ENCODE results near the gene ZNF641.
"Not testable (repeated sequence)": the region's sequence is repeated elsewhere in the genome, so short reads cannot be mapped to it uniquely, and the experiment has no call there.

The ZNF641 gene

GRCh38 chr12:48334808-48335207 is 15.9 kb downstream of the ZNF641 start:
- DNase-seq (ENCODE audit: low read depth): no peak

GRCh38 chr12:48333680-48334079 is 17.0 kb downstream of the ZNF641 start:
- DNase-seq (ENCODE audit: low read depth): not testable (repeated sequence)

DNA sequence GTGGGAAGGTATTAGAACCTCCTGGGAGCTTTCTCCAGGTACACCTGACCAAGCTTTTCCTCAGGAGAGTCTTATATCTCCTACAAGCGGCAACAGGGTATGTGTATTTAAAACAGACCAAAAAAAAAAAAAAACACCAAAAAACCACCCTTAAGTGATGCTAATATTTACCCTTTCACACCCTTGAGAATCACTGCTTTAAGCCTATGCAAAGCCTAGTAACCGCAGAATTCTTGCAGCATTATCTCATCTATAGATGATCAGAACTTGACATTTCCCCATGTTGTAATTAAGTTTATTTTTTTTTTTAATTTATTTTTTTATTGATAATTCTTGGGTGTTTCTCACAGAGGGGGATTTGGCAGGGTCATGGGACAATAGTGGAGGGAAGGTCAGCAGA is 19.3 kb downstream of the ZNF641 start:
- DNase-seq (ENCODE audit: low read depth): no peak

GRCh38 chr12:48329199-48329939 is 21.4 kb downstream of the ZNF641 start:
- no peak for DNase-seq (ENCODE audit: low read depth)

DNA sequence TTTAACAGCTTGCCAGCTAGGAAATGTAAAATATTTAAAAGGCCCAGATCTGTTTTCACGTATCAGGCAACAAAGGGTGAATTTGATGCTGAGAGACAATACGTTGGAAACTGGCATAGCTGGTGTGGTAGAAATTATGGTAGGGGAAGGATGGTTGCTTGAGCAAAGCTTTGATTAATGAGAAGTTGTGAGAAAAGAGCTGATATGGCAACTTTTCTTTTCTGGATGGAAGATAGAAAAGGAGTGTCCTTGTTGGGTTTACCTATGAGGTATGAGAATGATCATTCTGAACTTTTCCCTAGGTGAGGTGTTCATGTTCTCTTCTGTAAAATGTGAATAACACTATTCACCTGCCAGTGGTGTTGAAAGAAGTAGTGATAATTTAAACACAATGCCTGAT is 34.2 kb downstream of the ZNF641 start:
- DNase-seq (ENCODE audit: low read depth): no peak

DNA sequence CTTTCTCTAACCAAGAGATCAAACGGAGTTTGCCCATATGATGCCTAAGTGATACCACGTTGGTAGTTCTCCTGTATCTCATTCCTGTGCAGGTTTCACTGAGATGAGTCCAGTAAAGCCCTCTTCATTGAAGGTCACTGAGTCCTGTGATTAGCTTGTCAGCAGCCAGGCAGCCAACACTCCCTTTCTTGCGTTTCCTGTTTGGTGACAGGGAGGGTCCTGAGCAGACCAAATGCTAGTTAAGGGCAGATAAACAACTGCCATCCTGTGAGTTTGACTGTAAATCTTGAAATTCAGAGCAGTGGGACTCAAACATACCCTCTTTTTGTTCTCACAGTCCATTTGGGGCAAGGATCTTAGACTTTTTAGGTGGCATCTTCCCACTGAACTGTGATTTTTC is 39.4 kb downstream of the ZNF641 start:
- no peak for DNase-seq (ENCODE audit: low read depth)

DNA sequence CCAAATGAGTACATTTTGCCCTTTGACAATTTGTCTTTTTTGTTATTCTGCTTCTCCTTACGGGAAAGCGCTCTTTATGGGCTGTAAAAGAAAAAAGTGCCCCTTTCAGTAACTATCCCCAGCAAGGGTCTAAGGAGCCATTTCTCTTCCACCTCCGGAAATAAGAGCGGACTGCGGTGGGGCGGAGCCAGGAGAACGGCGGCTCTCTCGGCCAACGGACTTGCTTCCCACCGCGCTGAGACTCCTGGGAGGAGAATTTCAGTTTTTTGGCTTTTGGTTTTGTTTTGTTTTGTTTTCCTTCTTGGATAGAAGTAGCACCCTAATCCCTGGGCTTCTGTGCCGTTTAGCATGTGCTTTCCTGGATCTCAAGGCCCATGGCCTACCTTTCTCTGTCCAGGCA is 43.5 kb downstream of the ZNF641 start:
- no peak for DNase-seq (ENCODE audit: low read depth)

- DNase-seq (ENCODE audit: low read depth): no peak
Measured at GRCh38 chr12:48305190-48305589, 45.5 kb downstream of the ZNF641 start.

DNA sequence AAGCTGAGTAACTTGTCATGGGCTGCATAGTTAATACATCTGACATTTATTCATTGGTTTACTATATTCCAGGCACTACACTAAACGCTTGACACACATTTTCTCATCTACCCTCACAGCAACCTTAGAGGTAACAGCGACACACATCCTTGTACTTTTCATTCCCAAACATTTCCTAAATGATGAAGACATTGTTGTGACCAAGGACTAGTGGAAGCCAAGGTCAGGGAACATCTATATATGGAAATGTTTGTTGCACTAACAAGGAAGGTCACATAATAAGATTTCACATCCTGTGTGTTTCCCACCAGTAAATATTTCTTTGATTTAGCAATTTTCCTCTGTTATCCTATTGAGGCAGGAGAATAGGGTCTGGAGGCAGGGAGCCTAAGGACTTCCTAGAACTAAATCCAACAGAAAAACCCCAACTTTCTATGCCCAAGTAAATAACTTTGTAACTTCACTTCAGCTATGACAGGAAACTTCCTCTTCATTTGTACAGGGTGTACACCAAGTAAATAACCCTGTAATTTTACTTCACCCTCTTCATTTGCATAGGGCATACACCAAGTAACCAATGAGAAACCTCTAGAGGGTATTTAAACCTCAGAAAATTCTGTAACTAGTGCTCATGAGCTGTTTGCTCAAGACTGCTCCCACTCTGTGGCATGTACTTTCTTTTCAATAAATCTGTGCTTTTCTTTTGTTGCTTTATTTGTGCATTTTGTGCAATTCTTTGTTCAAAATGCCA is 48.4 kb downstream of the ZNF641 start:
- no peak for DNase-seq (ENCODE audit: low read depth)

DNA sequence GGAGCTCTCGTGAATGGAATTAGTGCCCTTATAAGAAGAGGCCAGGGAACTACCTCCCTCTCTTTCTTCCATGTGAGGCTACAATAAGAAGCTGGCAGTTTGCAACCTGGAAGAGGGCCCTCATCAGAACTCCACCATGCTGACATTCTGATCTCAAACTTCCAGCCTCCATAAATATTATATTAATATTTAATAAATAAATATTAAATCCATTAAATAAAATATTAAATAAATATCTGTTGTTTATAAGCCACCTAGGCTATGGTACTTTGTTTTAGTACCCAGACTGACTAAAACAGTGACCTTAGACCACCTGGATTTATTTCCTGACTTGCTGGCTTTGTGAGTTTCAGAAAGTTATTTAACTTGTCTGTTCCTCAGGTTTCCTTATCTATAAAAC is 49.9 kb downstream of the ZNF641 start:
- DNase-seq (ENCODE audit: low read depth): no peak

- peak; percentile 84 for DNase-seq (ENCODE audit: low read depth)
Measured at GRCh38 chr12:48296586-48297282, 54.0 kb downstream of the ZNF641 start.

DNA sequence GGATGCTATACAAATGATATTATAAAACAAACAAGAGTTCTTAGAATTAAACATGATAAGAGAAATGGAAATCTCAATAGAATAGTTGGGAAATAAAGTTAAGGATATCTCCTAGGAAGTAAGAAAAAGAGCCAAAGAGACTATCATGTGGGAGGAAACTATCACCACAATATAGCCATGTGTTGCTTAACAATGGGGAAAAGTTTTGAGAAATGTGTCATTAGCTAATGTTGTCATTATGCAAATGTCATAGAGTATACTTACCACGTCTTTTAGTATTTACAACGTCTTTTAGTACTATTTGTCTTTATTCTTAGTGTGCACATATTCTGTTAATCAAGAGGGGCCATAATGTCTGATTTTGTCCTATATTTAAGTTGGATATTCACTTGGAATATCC is 58.7 kb downstream of the ZNF641 start:
- DNase-seq (ENCODE audit: low read depth): no peak

- DNase-seq (ENCODE audit: low read depth): no peak
Measured at GRCh38 chr12:48291511-48291910, 59.2 kb downstream of the ZNF641 start.

- no peak for DNase-seq (ENCODE audit: low read depth)
Measured at GRCh38 chr12:48288387-48289268, 62.1 kb downstream of the ZNF641 start.
